HFF-Myc (cell line): ENCODE measurements around the gene MCUR1.

Experiments used
- DNase-seq: peaks from one replicate; pipeline ENCODE4 v3.0.0-alpha.2; 2011; ENCODE audit warnings: low read depth; ENCODE audit errors: extremely low read depth
- H3K4me3 ChIP-seq: replicated peaks from 2 replicates; pipeline ENCODE4 v1.5.1; 2011; ENCODE audit warnings: low read depth, mild to moderate bottlenecking, control low read depth, low read length
- CTCF ChIP-seq: IDR thresholded peaks from 2 replicates; pipeline ENCODE4 v1.5.1; 2012; ENCODE audit warnings: mild to moderate bottlenecking, low read depth, low read length, control low read depth; ENCODE audit errors: missing control alignments

MCUR1 gene

GRCh38 chr6:13827032-13827431 is 12.7 kb upstream of the MCUR1 start:
- no peak for TF ChIP-seq CTCF
- no peak for DNase-seq
- no peak overlapping the region for H3K4me3 ChIP-seq

GRCh38 chr6:13825871-13826270 is 11.5 kb upstream of the MCUR1 start:
- no peak overlapping the region for H3K4me3 ChIP-seq
- DNase-seq = no peak
- TF ChIP-seq CTCF = no peak

GRCh38 chr6:13818341-13818740 is 4.0 kb upstream of the MCUR1 start:
- DNase-seq = no peak
- no peak for TF ChIP-seq CTCF
- no peak overlapping the region for H3K4me3 ChIP-seq

- TF ChIP-seq CTCF = no peak
- DNase-seq = no peak
- peak overlapping the region; percentile 61 for H3K4me3 ChIP-seq
These were observed 700 bp upstream of the MCUR1 start for GRCh38 chr6:13814938-13815575.

GRCh38 chr6:13813621-13814175 is 659 bp downstream of the MCUR1 start:
- TF ChIP-seq CTCF = no peak
- H3K4me3 ChIP-seq = peak overlapping the region; percentile 61
- DNase-seq = peak; percentile 14

GRCh38 chr6:13813026-13813425 is 1.3 kb downstream of the MCUR1 start:
- TF ChIP-seq CTCF = no peak
- DNase-seq = no peak
- H3K4me3 ChIP-seq = peak overlapping the region; percentile 61

- H3K4me3 ChIP-seq = no peak overlapping the region
- no peak for TF ChIP-seq CTCF
These were observed 2.1 kb downstream of the MCUR1 start for GRCh38 chr6:13812359-13812642.

More at GRCh38 chr6:13812359-13812642, 2.1 kb downstream of the MCUR1 start:
- DNase-seq = no peak
